Tibial nerve (tissue), 3 donors: ENCODE measurements around the gene CABP4.

Experiments
- POLR2A ChIP-seq, 2 donors: fragments of 450-650 bp; IDR thresholded peaks; one replicate each; pipeline ENCODE4 v1.6.1; 2017; ENCODE audit warnings: antibody characterized with exemption in 2 of 2, mild to moderate bottlenecking in 2 of 2, moderate library complexity in 2 of 2
- TF ChIP-seq, protein P1 (sequence below), 5 experiments: fragments of 200-600 bp in 3 of 5; fragments of 450-650 bp in 2 of 5; sonication (generic) in 3 of 5; IDR thresholded peaks; one replicate each; pipeline ENCODE4 v1.5.1; 2016 to 2019; ENCODE audit warnings: antibody characterized with exemption in 5 of 5, mild to moderate bottlenecking in 3 of 5, moderate library complexity in 2 of 5

DNA sequence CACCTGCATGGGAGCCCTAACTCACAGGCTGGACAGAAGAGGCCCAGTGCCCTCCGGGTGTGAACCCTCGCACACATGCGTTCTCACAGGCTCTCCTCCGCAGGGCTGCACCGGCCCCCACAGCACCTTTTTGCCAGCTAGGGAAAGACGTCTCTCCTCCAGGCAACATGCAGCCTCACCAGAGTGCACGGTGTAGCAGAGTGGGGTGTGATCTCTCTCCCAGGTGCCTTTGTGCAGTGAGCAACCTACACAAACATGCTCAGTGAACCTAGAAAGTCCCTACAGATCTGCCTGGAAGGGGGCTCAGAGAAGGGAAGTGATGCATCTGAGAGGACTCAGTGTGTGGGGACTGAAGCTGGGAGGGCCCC, 43.4 kb upstream of the CABP4 start:
- TF ChIP-seq, protein P1, sequence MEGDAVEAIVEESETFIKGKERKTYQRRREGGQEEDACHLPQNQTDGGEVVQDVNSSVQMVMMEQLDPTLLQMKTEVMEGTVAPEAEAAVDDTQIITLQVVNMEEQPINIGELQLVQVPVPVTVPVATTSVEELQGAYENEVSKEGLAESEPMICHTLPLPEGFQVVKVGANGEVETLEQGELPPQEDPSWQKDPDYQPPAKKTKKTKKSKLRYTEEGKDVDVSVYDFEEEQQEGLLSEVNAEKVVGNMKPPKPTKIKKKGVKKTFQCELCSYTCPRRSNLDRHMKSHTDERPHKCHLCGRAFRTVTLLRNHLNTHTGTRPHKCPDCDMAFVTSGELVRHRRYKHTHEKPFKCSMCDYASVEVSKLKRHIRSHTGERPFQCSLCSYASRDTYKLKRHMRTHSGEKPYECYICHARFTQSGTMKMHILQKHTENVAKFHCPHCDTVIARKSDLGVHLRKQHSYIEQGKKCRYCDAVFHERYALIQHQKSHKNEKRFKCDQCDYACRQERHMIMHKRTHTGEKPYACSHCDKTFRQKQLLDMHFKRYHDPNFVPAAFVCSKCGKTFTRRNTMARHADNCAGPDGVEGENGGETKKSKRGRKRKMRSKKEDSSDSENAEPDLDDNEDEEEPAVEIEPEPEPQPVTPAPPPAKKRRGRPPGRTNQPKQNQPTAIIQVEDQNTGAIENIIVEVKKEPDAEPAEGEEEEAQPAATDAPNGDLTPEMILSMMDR (IDR thresholded peaks at IDR 0.05) = no peak
- TF ChIP-seq POLR2A (IDR thresholded peaks at IDR 0.05) = no peak
